Retinal pigment epithelial cell (primary cell): ENCODE measurements around the gene MMADHC.

Source experiments
- DNase-seq: peaks from one replicate; pipeline ENCODE4 v3.0.0-alpha.2; 2010; ENCODE audit warnings: low read depth
- H3K4me3 ChIP-seq: 2 replicates; pipeline ENCODE4 v1.5.1; 2011; ENCODE audit warnings: mild to moderate bottlenecking, low read length, control low read depth, moderate library complexity
- CTCF ChIP-seq: conservative IDR thresholded peaks from 2 replicates; pipeline ENCODE4 v1.5.1; 2011; ENCODE audit warnings: low read depth, low read length, control low read depth, inconsistent platforms

The MMADHC gene

GRCh38 chr2:149559341-149560068, 28.1 kb downstream of the MMADHC start:
- no peak overlapping the region for H3K4me3 ChIP-seq
- no peak for DNase-seq
- TF ChIP-seq CTCF = no peak

- H3K4me3 ChIP-seq = no peak overlapping the region
- no peak for DNase-seq
- TF ChIP-seq CTCF = no peak
These were observed 31.1 kb downstream of the MMADHC start for GRCh38 chr2:149556452-149556851.

GRCh38 chr2:149552830-149553229, 34.7 kb downstream of the MMADHC start:
- no peak for TF ChIP-seq CTCF
- no peak overlapping the region for H3K4me3 ChIP-seq
- DNase-seq = no peak

- no peak for DNase-seq
- no peak for TF ChIP-seq CTCF
- no peak overlapping the region for H3K4me3 ChIP-seq
These were observed 35.3 kb downstream of the MMADHC start for GRCh38 chr2:149552226-149552625.

GRCh38 chr2:149544692-149545091, 42.9 kb downstream of the MMADHC start:
- TF ChIP-seq CTCF = no peak
- H3K4me3 ChIP-seq = no peak overlapping the region
- no peak for DNase-seq

GRCh38 chr2:149543845-149544244, 43.7 kb downstream of the MMADHC start:
- TF ChIP-seq CTCF = no peak
- H3K4me3 ChIP-seq = no peak overlapping the region
- no peak for DNase-seq

GRCh38 chr2:149540138-149540537, 47.4 kb downstream of the MMADHC start:
- H3K4me3 ChIP-seq = no peak overlapping the region
- TF ChIP-seq CTCF = no peak
- DNase-seq = no peak
